Measurements from ENCODE around the gene LPAR2.
A peak's percentile ranks its signal among the peaks of the same experiment; 100 is the strongest.
"Not testable (repeated sequence)": the region's sequence is repeated elsewhere in the genome, so short reads cannot be mapped to it uniquely, and the experiment has no call there.

Gene LPAR2

DNA sequence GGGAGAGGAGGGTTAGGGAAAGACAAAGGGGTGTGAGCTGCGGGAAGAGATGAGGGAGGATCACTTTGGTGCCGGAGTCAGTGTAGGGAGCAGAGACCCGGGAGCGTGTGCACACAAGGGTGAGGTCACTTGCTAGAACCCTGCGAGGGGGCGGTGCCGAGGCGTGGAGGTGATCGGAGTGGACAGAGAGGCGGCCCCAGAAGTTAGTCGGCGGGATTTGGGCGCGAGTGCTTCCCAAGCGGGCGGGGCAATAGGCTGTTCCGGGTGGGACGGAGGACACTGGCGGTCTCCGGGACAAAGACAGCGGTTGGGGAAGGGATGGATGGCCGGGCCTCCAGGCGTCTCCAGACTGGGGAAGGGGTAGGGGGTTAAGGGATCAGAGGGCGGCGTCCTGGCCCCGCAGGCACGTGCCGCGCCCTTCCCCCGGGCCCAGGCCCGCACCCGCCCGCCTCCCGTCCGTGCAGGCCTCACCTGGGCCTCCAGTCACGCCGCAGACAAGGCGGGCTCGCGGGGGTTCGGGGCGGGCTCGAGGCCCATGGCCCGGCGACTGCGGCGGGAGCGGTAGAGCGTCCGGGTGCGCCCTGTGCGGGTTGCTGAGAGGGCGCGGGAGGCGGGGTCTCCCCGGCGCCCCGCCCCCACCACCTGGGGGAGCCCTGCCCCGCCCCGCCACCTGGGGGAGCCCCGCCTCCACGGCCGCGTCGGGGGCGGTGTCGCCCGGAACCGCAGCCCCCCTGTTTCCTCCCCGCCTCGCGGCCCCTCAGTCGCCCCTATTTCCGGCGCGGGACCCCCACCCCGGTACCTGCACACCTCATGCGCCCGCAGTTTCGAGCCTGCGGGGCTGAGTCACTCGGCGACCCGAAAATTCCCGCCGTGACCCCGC, at the start of gene LPAR2:
Gene LPAR2, minus strand, starts transcription at position 600 of the 880 bp plus-strand sequence. CDS start 945 bp downstream, outside the sequence.
- DNase-seq = no peak

- DNase-seq = no peak
Observed at GRCh38 chr19:19677579-19677978, 49.6 kb upstream of the LPAR2 start.

DNA sequence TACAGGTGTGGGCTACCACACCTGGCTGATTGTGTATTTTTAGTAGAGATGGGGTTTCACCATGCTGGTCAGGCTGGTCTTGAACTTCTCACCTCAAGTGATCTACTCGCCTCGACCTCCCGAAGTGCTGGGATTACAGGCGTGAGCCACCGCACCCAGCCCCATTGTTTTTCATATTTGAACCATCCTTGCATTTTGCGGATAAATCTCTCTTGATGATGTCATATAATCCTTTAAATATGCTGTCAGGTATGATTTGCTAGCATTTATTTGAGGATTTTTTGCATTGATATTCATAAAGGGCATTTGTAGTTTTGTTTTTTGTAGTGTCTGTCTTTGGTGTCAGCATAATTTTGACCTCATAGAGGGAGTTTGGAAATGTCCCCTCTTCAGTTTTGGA, 46.3 kb upstream of the LPAR2 start:
- DNase-seq = no peak

- no peak for DNase-seq
Observed at GRCh38 chr19:19672816-19673215, 44.8 kb upstream of the LPAR2 start.

DNA sequence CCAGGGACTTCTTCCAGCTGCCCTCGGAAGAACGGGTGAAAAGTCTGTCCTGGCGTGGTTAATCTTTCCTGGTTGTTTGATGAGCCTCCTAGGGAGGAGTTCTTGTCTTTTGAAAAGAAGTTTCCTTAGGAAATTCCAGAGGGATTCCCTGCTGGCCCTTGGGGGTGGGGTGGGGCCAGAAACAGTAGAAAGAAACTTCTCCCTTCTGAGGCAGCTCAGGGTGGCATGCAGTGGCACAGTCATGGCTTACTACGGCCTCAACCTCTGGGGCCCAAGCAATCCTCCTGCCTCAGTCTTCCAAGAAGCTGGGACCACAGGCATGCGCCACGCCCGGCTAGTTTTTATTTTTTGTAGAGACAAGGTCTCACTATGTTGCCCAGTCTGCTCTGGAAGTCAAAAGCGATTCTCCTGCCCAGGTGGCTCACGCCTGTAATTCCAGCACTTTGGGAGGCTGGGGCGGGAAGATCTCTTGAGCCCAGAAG, 42.1 kb upstream of the LPAR2 start:
- DNase-seq = no peak

- DNase-seq = peak; percentile 98
Observed at GRCh38 chr19:19668230-19669012, 40.4 kb upstream of the LPAR2 start, which contains the start of gene ZNF101. Gene ZNF101, plus strand, starts transcription at chr19:19668839. Its CDS starts 125 bp downstream, at chr19:19668964.

- DNase-seq = not testable (repeated sequence)
Observed at GRCh38 chr19:19665420-19665948, 37.5 kb upstream of the LPAR2 start.

DNA sequence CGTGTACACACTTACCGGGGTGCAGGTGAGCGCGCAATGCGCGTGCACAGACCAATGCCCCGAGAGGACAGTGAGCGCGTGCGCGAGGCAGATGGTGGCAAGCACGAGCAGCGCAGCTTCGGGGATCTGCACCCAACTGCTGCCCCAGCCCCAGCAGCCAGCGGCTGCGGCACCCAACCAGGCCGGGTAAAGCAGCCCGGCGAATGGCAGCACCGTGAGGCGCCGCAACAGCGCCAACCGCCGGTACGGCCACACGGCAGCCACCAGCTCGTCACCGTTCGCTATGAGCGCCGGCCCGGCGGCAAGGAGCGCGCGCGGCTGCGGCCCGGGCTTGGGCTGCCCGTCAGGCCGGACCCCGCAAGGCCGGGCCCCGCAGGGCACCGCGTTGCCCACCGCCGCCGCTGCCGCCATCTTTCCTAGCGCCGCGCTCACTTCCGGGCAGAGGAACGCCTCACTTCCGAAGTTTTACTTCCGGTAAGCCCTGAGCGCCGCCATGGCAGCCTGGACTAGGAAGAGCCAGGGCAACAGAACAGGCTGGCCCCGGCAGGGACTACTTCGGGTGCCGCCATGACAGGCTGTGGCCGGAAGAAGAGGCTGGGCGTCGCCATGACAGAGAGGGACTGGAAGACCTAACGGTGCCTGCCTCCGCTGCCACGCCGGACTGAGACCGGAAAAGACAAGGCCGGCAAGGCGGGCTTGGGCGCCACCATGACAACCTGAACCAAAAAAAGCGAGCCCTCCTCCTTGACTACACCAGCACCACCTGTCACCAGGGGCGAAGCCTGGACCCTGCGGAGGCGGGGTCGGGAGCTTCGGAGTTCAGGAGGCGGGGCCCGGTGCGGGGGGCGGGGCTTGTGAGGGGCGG, 35.5 kb upstream of the LPAR2 start, which contains the start of gene ATP13A1:
Gene ATP13A1, minus strand, starts transcription at position 421 of the 865 bp plus-strand sequence. Its CDS starts 10 bp downstream, at position 411.
- peak; percentile 98 for DNase-seq

- no peak for DNase-seq
Observed at GRCh38 chr19:19662871-19663255, 34.8 kb upstream of the LPAR2 start.

DNA sequence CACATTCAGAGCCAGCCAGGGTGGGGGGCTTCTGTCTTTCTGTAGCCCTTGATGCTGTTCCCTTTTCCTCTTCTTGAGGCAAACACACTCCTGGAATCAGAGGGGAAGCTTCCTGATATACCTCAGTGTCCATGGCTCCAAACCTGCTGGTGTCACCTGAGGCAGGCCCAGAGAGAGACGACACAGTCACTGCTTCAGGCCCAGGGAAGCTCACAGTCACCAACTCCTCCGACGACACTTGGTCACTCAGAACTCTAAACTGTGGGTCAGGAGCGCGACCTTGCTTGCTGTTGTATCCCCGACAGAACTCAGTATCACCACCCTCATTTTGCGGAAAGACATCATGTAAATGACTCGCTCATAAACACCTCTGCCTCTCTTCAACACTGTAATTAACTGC, 34.3 kb upstream of the LPAR2 start:
- no peak for DNase-seq

DNA sequence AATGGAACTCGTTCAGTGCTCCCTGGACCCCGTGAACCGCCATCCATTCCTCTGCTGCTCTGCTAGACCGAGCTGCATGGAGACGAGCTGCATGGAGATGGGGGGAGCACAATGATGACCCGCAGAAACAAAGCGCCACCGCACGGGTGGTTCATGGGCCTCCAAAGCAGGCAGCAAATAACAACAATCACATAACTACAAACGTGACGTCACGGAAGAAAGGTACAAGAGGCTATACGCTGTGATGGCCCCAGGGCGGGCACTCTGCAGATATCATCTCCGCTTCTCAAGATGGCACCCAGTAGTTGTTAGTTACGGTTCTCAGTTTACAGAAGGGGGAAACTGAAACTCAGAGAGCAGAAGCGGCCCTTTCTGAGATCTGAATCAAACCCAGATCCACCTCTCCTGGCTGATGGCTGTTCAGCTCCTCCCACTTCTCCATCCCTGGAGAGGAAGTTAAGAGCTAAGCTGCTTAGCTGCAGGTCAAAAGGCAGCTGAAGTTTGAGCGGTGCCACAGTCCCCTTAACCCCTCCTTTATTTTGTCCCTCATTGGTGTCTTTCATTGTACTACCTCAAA, 33.7 kb upstream of the LPAR2 start:
- DNase-seq = peak; percentile 45

GRCh38 chr19:19661141-19661674, 33.2 kb upstream of the LPAR2 start:
- DNase-seq = no peak

DNA sequence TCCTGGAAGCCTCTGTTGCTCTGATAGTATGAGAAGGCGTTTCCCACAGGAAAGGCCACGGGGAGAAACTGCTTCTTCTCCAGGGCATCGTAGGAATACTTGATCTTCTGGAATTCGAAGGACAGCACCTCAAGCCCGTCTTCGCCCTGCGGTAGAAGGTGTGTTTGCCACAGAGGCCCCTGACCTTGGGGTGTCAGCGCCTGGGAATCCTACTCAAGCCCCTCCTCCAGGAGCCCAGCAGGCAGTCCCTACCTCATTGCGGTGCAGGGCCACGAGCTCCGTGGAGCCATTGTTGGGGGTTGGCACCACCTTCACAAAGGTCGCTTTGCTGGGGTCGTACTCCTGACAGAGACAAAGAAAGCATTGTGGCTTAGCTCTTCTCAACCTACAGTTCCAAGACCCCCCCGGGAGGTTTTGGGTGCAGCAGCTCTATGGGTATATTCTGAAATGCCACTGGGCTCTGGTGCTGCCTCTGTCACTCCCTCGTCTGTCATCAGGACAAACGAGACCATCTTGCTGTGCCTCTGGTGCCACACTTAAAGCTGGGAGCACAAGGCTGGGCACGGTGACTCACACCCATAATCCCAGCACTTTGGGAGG, 31.7 kb upstream of the LPAR2 start:
- no peak for DNase-seq

DNA sequence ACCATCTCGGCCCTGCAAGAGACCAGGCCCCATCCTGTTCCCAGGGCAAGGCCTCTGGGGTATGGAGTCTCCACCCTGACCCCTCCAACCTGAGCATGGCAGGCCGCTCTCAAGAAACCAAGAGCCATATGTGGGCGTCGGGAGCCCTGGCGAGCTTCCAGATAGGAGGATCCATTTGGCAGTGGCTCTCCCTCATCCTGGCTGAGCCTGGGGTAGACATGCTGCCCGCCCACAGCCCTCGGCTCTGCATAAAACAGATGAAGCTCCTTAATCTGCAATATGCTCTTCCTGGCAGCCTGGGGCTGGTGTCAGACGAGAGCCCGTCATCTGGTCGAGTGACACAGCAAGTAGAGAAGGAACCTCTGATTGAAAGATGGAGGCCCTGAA, 29.4 kb upstream of the LPAR2 start:
- DNase-seq = peak; percentile 29

- DNase-seq = no peak
Observed at GRCh38 chr19:19656451-19657396, 28.7 kb upstream of the LPAR2 start.

DNA sequence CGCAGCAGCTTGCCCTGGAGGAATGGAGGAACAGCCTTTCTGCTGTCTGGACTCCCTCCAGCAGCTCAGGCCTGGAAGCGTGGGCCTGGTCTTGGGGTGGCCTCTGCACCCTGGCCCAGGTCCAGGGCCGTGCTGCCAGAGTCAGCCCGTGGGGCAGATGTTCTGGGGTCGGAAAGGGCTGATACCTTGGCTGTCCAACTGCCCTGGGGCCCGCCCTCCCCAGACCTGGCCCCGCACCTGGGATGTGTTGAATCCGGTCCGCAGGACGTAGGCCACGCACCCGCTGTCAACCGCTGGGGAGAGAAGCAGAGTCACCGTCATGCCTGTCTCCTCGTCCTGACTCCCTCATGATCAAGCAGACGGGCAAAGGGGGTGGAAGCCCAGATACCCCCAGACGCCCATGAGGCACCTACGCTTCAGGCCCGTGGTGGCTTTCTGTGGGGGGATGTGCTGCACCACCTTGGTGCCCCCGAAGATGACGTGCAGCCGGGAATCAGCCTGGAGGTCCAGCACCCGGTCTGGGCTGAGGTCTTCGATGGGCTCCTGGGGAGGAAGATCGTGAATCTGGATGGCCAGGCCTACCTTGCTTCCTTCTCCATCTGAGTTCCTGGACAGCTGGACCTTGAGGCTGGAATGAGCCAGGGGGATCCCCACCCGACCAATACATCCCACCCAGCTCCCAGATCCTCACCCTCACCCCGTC, 27.8 kb upstream of the LPAR2 start:
- DNase-seq = no peak

DNA sequence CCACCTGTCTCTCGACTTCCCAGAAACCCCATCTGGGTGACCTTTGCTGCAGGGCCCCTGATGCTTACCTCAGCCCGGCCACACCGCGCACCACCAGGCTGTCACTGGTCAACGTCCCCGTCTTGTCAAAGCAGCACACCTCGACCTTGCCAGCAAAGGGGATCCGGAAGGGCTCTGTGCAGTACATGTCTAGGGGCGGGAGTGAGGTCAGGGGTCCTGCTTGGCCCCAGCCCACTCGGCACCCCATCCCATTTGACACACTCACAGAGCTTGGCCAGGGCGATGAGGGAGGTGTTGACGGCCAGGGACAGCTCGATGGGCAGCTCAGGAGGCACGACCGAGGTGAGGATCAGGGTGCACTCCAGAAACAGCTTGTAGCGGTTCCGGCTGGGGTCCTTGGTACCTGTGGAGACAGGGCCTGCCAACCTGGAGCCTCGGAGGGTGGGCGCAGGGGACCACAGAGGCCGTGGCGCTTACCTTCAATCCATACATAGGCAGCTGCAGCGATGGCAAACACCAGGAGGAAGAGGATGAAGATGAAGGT, 27.1 kb upstream of the LPAR2 start:
- no peak for DNase-seq

DNA sequence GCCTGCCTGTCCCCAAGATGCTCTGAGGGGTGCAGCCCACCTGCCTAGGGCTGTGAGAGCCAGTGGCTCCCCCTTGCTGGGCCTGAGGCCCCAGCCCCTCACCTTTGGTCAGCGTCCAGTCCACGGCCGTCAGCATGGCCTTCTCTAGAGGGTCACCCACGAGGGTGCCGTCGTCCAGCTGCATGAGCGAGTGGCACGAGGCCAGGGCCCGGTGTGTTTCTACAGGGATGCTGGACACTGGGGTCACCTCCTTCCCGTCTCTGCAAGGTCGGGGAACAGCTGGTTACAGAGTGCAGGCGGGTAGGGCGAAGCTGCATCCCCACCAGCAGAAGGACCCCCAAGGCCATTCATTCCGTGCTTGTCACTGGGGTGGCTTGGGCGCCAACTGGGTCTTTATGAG, 26.4 kb upstream of the LPAR2 start:
- no peak for DNase-seq

GRCh38 chr19:19653597-19654147, 25.7 kb upstream of the LPAR2 start:
- no peak for DNase-seq
